CD14-positive monocyte (primary cell): ENCODE results near the gene CFAP47. TPM values are rescaled to one million over a fixed set of nuclear protein-coding genes. Genes with fewer than 3 reads are reported as not detected.
"Not testable (repeated sequence)": the region's sequence is repeated elsewhere in the genome, so short reads cannot be mapped to it uniquely, and the experiment has no call there.

Experiments used
- DNase-seq, 3 donors: peaks; one replicate each; pipeline ENCODE4 v3.0.0-alpha.2; 2011 to 2022
- H2AFZ ChIP-seq: 2 replicates; pipeline ENCODE4 v1.6.0; 2012; ENCODE audit warnings: mild to moderate bottlenecking, low read depth, low read length, inconsistent platforms; ENCODE audit not compliant: insufficient read depth, poor library complexity, severe bottlenecking
- H3K27ac ChIP-seq, 2 donors: 1 replicate in 1 of 2; 2 replicates in 1 of 2; pipeline ENCODE4 v1.5.1; 2012 to 2013; ENCODE audit warnings: low read length in 2 of 2, control low read depth in 1 of 2, inconsistent platforms in 1 of 2, low read depth in 1 of 2, mild to moderate bottlenecking in 1 of 2
- H3K27me3 ChIP-seq, 2 donors: one replicate each; pipeline versions ENCODE4 v1.6.0 to v1.6.1; 2011 to 2013; ENCODE audit warnings: low read length in 2 of 2; ENCODE audit not compliant: control insufficient read depth in 2 of 2, insufficient read depth in 2 of 2
- H3K36me3 ChIP-seq, 2 donors: replicated peaks in 1 of 2; 1 replicate in 1 of 2; 2 replicates in 1 of 2; pipeline versions ENCODE4 v1.5.1 to v1.6.1; 2012 to 2013; ENCODE audit warnings: low read length in 2 of 2, control low read depth in 1 of 2, inconsistent platforms in 1 of 2, mild to moderate bottlenecking in 1 of 2; ENCODE audit not compliant: insufficient read depth in 2 of 2, control insufficient read depth in 1 of 2
- H3K4me1 ChIP-seq, 2 donors: 1 replicate in 1 of 2; 2 replicates in 1 of 2; pipeline versions ENCODE4 v1.5.1 to v1.6.1; 2012 to 2013; ENCODE audit warnings: low read length in 2 of 2, control low read depth in 1 of 2, inconsistent platforms in 1 of 2, mild to moderate bottlenecking in 1 of 2, moderate library complexity in 1 of 2; ENCODE audit not compliant: insufficient read depth in 2 of 2, control insufficient read depth in 1 of 2
- H3K4me2 ChIP-seq: replicated peaks from 2 replicates; pipeline ENCODE3; 2012; ENCODE audit warnings: low read length, moderate library complexity, mild to moderate bottlenecking; ENCODE audit not compliant: poor library complexity, severe bottlenecking; ENCODE audit errors: extremely low read depth
- H3K4me3 ChIP-seq, 3 experiments: fragments of 200-600 bp in 1 of 3; sonication (generic) in 1 of 3; replicated peaks in 1 of 3; 1 replicate in 2 of 3; 2 replicates in 1 of 3; pipeline ENCODE4 v1.5.1; 2011 to 2013; ENCODE audit warnings: low read length in 3 of 3, mild to moderate bottlenecking in 3 of 3, control low read depth in 2 of 3, low read depth in 2 of 3, inconsistent platforms in 1 of 3, moderate library complexity in 1 of 3
- H3K79me2 ChIP-seq: 2 replicates; pipeline ENCODE4 v1.6.0; 2012; ENCODE audit warnings: mild to moderate bottlenecking, control low read depth, inconsistent platforms, low read length, moderate library complexity; ENCODE audit not compliant: insufficient read depth
- H3K9ac ChIP-seq: 2 replicates; pipeline ENCODE4 v1.6.0; 2017; ENCODE audit warnings: low read length, mild to moderate bottlenecking; ENCODE audit not compliant: insufficient read depth, poor library complexity, severe bottlenecking
- H3K9me3 ChIP-seq, 2 donors: replicated peaks in 1 of 2; 1 replicate in 1 of 2; 2 replicates in 1 of 2; pipeline versions ENCODE4 v1.5.1 to v1.6.1; 2012 to 2013; ENCODE audit warnings: low read length in 2 of 2, control low read depth in 1 of 2; ENCODE audit not compliant: control insufficient read depth in 1 of 2, insufficient read depth in 1 of 2
- H4K20me1 ChIP-seq: 2 replicates; pipeline ENCODE4 v1.6.0; 2012; ENCODE audit warnings: mild to moderate bottlenecking, low read length, control low read depth, moderate library complexity; ENCODE audit not compliant: insufficient read depth
- H3K27ac Mint-ChIP-seq, 7 donors: one replicate each; pipeline ENCODE4 v1.8.0; 2020; ENCODE audit warnings: mild to moderate bottlenecking in 7 of 7, mixed read lengths in 7 of 7, moderate library complexity in 6 of 7, inconsistent platforms in 2 of 7
- H3K27me3 Mint-ChIP-seq, 3 donors: one replicate each; pipeline ENCODE4 v1.8.0; 2021 to 2022; ENCODE audit warnings: low read depth in 3 of 3, mild to moderate bottlenecking in 3 of 3, mixed read lengths in 3 of 3, moderate library complexity in 3 of 3, inconsistent platforms in 1 of 3
- H3K36me3 Mint-ChIP-seq, 2 donors: one replicate each; pipeline ENCODE4 v1.8.0; 2020; ENCODE audit warnings: mixed read lengths in 2 of 2, inconsistent platforms in 1 of 2, mild to moderate bottlenecking in 1 of 2
- H3K4me1 Mint-ChIP-seq: one replicate; pipeline ENCODE4 v1.8.0; 2020; ENCODE audit warnings: mild to moderate bottlenecking, mixed read lengths
- H3K4me3 Mint-ChIP-seq, 2 donors: one replicate each; pipeline ENCODE4 v1.8.0; 2020; ENCODE audit warnings: mild to moderate bottlenecking in 2 of 2, mixed read lengths in 2 of 2, moderate library complexity in 1 of 2
- H3K9me3 Mint-ChIP-seq, 7 donors: one replicate each; pipeline ENCODE4 v1.8.0; 2020 to 2022; ENCODE audit warnings: mixed read lengths in 7 of 7, mild to moderate bottlenecking in 6 of 7, moderate library complexity in 6 of 7, inconsistent platforms in 2 of 7
- WGBS: methylation state at CpG from one replicate; pipeline ENCODE4 v1.1.5; 2013; ENCODE audit warnings: missing lambda C conversion rate; ENCODE audit not compliant: insufficient coverage; 5-methylcytosine and 5-hydroxymethylcytosine counted together
- intact Hi-C, 2 donors: fragments of 100-400 bp; cut with micrococcal nuclease; formaldehyde crosslinking; loops; one replicate each; pipeline versions ENCODE4 v1.15.0 to v1.15.1; 2023
- polyA plus RNA-seq, 3 donors: library from polyadenylated mRNA; depleted of rRNA in 1 of 3; unstranded in 2 of 3; stranded (reverse) in 1 of 3; fragments of 300-500 nt in 2 of 3; fragments of >200 nt in 1 of 3; fragmentation: Illumina TruSeq in 2 of 3; gene quantifications; 1 replicate in 2 of 3; 2 replicates in 1 of 3; pipeline ENCODE4 v1.2.3, GENCODE V29; 2012 to 2021
- TF ChIP-seq, protein P1 (sequence below): fragments of 200-600 bp; IDR thresholded peaks from one replicate; pipeline ENCODE4 v1.8.0; 2022; ENCODE audit warnings: antibody characterized with exemption, mild to moderate bottlenecking

Gene CFAP47
- polyA plus RNA-seq, 3 donors, result not detected

DNA sequence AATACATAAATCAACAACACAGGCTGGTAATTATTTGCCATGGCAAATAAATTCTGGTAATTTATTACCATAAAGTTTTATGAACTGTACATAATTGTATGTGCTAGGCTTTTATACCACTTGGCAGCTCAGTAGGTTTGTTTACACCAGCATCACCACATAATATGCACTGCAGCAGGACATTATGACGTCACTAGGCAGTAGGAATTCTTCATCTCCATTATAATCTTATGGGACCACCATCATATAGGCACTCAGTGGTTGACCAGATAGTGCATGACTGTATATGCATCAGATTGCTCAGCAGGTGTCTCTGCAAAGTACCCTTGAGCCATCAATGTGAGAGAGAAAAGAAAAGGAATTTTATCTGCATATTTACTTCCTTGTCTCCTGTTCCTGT is 295.4 kb downstream of the CFAP47 start:
- H3K27ac ChIP-seq, result no peak overlapping the region
- intact Hi-C loops, result no loop called here
- no peaks in the 10 kb centered on the region for H4K20me1 ChIP-seq
- no peaks in the 10 kb centered on the region for H3K4me1 Mint-ChIP-seq
- no peaks in the 10 kb centered on the region for H3K27me3 ChIP-seq
- DNase-seq, result no peak
- no peaks in the 10 kb centered on the region for H3K79me2 ChIP-seq
- H3K9me3 Mint-ChIP-seq, result peaks cover 0 to 7% (median 2%) of the 10 kb centered on the region in 7 donors
- no peak overlapping the region for H3K27ac Mint-ChIP-seq
- no peak overlapping the region for H2AFZ ChIP-seq
- no peak overlapping the region for H3K4me3 ChIP-seq
- H3K36me3 ChIP-seq, result no peaks in the 10 kb centered on the region
- TF ChIP-seq, protein P1, sequence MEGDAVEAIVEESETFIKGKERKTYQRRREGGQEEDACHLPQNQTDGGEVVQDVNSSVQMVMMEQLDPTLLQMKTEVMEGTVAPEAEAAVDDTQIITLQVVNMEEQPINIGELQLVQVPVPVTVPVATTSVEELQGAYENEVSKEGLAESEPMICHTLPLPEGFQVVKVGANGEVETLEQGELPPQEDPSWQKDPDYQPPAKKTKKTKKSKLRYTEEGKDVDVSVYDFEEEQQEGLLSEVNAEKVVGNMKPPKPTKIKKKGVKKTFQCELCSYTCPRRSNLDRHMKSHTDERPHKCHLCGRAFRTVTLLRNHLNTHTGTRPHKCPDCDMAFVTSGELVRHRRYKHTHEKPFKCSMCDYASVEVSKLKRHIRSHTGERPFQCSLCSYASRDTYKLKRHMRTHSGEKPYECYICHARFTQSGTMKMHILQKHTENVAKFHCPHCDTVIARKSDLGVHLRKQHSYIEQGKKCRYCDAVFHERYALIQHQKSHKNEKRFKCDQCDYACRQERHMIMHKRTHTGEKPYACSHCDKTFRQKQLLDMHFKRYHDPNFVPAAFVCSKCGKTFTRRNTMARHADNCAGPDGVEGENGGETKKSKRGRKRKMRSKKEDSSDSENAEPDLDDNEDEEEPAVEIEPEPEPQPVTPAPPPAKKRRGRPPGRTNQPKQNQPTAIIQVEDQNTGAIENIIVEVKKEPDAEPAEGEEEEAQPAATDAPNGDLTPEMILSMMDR, result no peak
- no peak overlapping the region for H3K9ac ChIP-seq
- H3K27me3 Mint-ChIP-seq, result no peaks in the 10 kb centered on the region
- no CpG with 5 or more reads among the region's 1 CpG for WGBS
- no peaks in the 10 kb centered on the region for H3K4me1 ChIP-seq
- no peak overlapping the region for H3K4me2 ChIP-seq
- no peaks in the 10 kb centered on the region for H3K9me3 ChIP-seq
- no peaks in the 10 kb centered on the region for H3K36me3 Mint-ChIP-seq
- H3K4me3 Mint-ChIP-seq, result no peak overlapping the region

DNA sequence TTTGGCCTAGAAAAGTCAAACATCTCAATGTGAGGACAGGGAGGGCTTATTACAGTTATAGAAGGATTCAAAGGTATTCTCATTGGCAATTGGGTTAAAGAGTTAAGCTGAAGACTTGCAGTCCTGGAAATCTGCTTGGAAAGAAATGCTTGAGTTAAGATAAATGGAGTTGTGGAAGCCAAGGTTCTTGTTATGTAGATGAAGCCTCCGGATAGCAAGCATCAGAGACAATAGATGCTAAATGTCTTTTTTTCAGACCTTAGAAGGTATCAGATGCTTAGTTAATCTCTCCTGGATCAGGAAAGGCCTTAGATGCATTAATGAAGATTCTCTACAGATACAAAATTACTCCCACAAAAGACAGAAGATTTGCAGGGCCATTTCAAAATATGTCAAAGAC is 299.3 kb downstream of the CFAP47 start:
- intact Hi-C loops, result no loop called here
- Mint-ChIP-seq H3K9me3 (peaks cover 0 to 7% (median 0%) of the 10 kb centered on the region in 7 donors), H3K27me3 (no peaks in the 10 kb centered on the region), H3K4me1 (no peaks in the 10 kb centered on the region), H3K36me3 (no peaks in the 10 kb centered on the region), H3K27ac (no peak overlapping the region), H3K4me3 (no peak overlapping the region)
- Histone ChIP-seq H3K4me3 (no peak overlapping the region), H2AFZ (no peak overlapping the region), H3K79me2 (no peaks in the 10 kb centered on the region), H3K27me3 (no peaks in the 10 kb centered on the region), H3K4me1 (no peaks in the 10 kb centered on the region), H3K4me2 (no peak overlapping the region), H3K27ac (no peak overlapping the region), H4K20me1 (no peaks in the 10 kb centered on the region), H3K9ac (no peak overlapping the region), H3K9me3 (no peaks in the 10 kb centered on the region), H3K36me3 (no peaks in the 10 kb centered on the region)
- TF ChIP-seq, protein P1, result no peak
- no peak for DNase-seq
- no CpG with 5 or more reads among the region's 1 CpG for WGBS

DNA sequence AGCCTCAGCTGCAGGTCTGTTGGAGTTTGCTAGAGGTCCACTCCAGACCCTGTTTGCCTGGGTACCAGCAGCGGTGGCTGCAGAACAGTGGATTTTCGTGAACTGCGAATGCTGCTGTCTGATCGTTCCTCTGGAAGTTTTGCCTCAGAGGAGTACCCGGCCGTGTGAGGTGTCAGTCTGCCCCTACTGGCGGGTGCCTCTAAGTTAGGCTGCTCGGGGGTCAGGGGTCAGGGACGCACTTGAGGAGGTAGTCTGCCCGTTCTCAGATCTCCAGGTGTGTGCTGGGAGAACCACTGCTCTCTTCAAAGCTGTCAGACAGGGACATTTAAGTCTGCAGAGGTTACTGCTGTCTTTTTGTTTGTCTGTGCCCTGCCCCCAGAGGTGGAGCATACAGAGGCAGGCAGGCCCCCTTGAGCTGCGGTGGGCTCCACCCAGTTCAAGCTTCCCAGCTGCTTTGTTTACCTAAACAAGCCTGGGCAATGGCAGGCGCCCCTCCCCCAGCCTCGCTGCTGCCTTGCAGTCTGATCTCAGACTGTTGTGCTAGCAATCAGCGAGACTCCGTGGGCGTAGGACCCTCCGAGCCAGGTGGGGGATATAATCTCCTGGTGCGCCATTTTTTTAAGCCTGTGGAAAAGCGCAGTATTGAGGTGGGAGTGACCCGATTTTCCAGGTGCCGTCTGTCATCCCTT is 315.4 kb downstream of the CFAP47 start:
- H3K4me3 Mint-ChIP-seq, intact Hi-C loops, H3K4me1 ChIP-seq: not testable (repeated sequence)

More for the DNA sequence above, 315.4 kb downstream of the CFAP47 start:
- not testable (repeated sequence) for H3K79me2 ChIP-seq, H3K9me3 Mint-ChIP-seq, H3K9ac ChIP-seq, H3K36me3 ChIP-seq, H3K27me3 ChIP-seq, H3K27ac ChIP-seq, H3K27me3 Mint-ChIP-seq, H2AFZ ChIP-seq, H3K4me1 Mint-ChIP-seq, H3K4me2 ChIP-seq, H3K36me3 Mint-ChIP-seq, H3K27ac Mint-ChIP-seq, DNase-seq, H4K20me1 ChIP-seq, H3K9me3 ChIP-seq, H3K4me3 ChIP-seq
- WGBS, result 86% methylated on average over 1 of the region's 21 CpGs
